SU-DHL-6 (cell line): ENCODE results near the gene TLK1.

Experiments used
- H2AFZ ChIP-seq: fragments of 200-600 bp; sonication (generic); 2 replicates; pipeline ENCODE4 v1.6.1; 2014; ENCODE audit warnings: low read depth, mild to moderate bottlenecking, moderate library complexity, mixed read lengths, antibody characterized with exemption, low read length; ENCODE audit not compliant: severe bottlenecking
- H3F3A ChIP-seq: fragments of 200-600 bp; shearing (Covaris generic); 2 replicates; pipeline ENCODE4 v1.6.0; 2016; ENCODE audit warnings: antibody characterized with exemption, mild to moderate bottlenecking; ENCODE audit not compliant: insufficient read depth
- H3K27ac ChIP-seq: fragments of 200-600 bp; sonication (generic); 2 replicates; pipeline ENCODE4 v1.5.1; 2016; ENCODE audit warnings: low read depth, mild to moderate bottlenecking, low read length, moderate library complexity, mixed read lengths
- H3K27me3 ChIP-seq: fragments of 200-600 bp; sonication (generic), shearing (Covaris generic); 2 replicates; pipeline ENCODE4 v1.6.0; 2014; ENCODE audit warnings: mild to moderate bottlenecking, low read length
- H3K36me3 ChIP-seq: fragments of 200-600 bp; sonication (generic); 2 replicates; pipeline ENCODE4 v1.6.1; 2014; ENCODE audit warnings: mild to moderate bottlenecking, low read length, mixed read lengths
- H3K4me2 ChIP-seq: fragments of 300-600, 200-600 bp; shearing (Covaris generic), sonication (generic); 2 replicates; pipeline ENCODE4 v1.6.0; 2014; ENCODE audit warnings: low read length, low read depth, mild to moderate bottlenecking; ENCODE audit not compliant: poor library complexity, severe bottlenecking
- H3K4me3 ChIP-seq: fragments of 200-600 bp; sonication (generic); 2 replicates; pipeline ENCODE4 v1.5.1; 2014; ENCODE audit warnings: antibody characterized with exemption, low read length, mild to moderate bottlenecking, mixed read lengths; ENCODE audit not compliant: insufficient read depth, poor library complexity, severe bottlenecking
- H3K79me2 ChIP-seq: fragments of 200-600 bp; sonication (generic); 2 replicates; pipeline ENCODE4 v1.6.1; 2014; ENCODE audit warnings: mild to moderate bottlenecking, low read length, moderate library complexity; ENCODE audit not compliant: insufficient read depth
- H3K9ac ChIP-seq: fragments of 200-600 bp; sonication (generic); 2 replicates; pipeline ENCODE4 v1.7.0; 2014; ENCODE audit warnings: mild to moderate bottlenecking, low read length
- H3K9me2 ChIP-seq: fragments of 200-600 bp; sonication (generic); replicated peaks from 2 replicates; pipeline ENCODE4 v1.6.1; 2014; ENCODE audit warnings: low read length; ENCODE audit not compliant: insufficient read depth
- H3K9me3 ChIP-seq: fragments of 200-600 bp; sonication (generic); 2 replicates; pipeline ENCODE4 v1.6.1; 2014; ENCODE audit warnings: low read length, mixed read lengths; ENCODE audit not compliant: insufficient read depth
- H4K20me1 ChIP-seq: fragments of 200-600 bp; sonication (generic); 2 replicates; pipeline ENCODE4 v1.6.1; 2014; ENCODE audit warnings: low read depth, mild to moderate bottlenecking, antibody characterized with exemption, low read length, moderate library complexity, mixed read lengths
- EZH2phosphoT487 ChIP-seq: fragments of 200-600 bp; sonication (generic), shearing (Covaris generic); conservative IDR thresholded peaks from 2 replicates; pipeline ENCODE4 v1.6.1; 2018; ENCODE audit warnings: mild to moderate bottlenecking, antibody characterized with exemption, low read length, moderate library complexity, mixed read lengths
- TF ChIP-seq, protein P1 (sequence below): fragments of 200-600 bp; sonication (generic); IDR thresholded peaks from one replicate; pipeline ENCODE4 v1.5.1; 2017; ENCODE audit warnings: antibody characterized with exemption, mild to moderate bottlenecking, low read length, moderate library complexity; ENCODE audit not compliant: insufficient read depth, poor library complexity, severe bottlenecking

Gene TLK1

DNA sequence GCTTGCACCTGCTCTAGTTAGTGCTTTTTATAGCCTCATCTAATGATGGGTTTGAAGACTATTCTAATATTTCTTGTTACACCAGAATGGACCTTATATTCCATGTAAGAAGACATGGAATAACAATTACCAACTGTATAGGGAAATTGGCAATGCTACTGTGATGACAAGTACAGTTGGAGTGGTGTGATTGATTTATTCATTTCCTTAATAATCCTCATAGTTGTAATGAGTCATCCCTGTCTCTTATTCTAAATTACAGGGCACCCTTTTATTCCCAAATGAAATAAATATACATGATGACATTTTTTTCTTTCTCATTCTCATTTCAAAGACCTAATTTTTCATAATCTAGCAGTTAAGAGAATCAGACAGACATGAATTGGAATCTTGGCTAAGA lies 18.3 kb upstream of the TLK1 start:
- Histone ChIP-seq H4K20me1 (no peaks in the 10 kb centered on the region), H3K4me2 (no peak overlapping the region), H3K9ac (no peak overlapping the region), H3K9me3 (no peaks in the 10 kb centered on the region), H3K4me3 (no peak overlapping the region), H3K9me2 (no peaks in the 10 kb centered on the region), H3K27ac (no peak overlapping the region), H3F3A (no peaks in the 10 kb centered on the region), H3K79me2 (no peaks in the 10 kb centered on the region), H3K27me3 (no peaks in the 10 kb centered on the region), H3K36me3 (no peaks in the 10 kb centered on the region), H2AFZ (no peak overlapping the region)
- TF ChIP-seq, protein P1, sequence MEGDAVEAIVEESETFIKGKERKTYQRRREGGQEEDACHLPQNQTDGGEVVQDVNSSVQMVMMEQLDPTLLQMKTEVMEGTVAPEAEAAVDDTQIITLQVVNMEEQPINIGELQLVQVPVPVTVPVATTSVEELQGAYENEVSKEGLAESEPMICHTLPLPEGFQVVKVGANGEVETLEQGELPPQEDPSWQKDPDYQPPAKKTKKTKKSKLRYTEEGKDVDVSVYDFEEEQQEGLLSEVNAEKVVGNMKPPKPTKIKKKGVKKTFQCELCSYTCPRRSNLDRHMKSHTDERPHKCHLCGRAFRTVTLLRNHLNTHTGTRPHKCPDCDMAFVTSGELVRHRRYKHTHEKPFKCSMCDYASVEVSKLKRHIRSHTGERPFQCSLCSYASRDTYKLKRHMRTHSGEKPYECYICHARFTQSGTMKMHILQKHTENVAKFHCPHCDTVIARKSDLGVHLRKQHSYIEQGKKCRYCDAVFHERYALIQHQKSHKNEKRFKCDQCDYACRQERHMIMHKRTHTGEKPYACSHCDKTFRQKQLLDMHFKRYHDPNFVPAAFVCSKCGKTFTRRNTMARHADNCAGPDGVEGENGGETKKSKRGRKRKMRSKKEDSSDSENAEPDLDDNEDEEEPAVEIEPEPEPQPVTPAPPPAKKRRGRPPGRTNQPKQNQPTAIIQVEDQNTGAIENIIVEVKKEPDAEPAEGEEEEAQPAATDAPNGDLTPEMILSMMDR: no peak
- TF ChIP-seq EZH2phosphoT487: no peak

DNA sequence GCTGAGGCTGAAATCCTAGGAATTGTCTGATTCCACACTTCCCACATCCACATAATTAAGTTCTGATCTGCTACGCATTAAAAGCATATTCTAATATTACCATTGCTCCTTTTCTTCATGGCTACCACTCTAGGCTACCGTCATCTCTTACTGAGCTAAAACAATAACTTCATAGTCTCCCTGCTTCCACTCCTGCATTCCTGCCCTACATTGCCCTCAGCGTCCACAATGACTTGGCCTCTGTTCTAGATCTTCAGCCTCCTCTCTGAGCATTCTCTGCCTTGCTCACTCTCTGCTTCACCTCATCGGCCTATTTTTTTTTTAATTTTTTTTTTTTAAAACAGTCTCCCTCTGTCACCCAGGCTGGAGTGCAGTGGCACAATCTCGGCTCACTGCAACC lies 15.8 kb upstream of the TLK1 start:
- no peaks in the 10 kb centered on the region for H3F3A ChIP-seq
- no peak overlapping the region for H3K4me2 ChIP-seq
- no peaks in the 10 kb centered on the region for H3K36me3 ChIP-seq
- no peaks in the 10 kb centered on the region for H3K9me3 ChIP-seq
- no peaks in the 10 kb centered on the region for H4K20me1 ChIP-seq
- no peaks in the 10 kb centered on the region for H3K27me3 ChIP-seq
- H3K79me2 ChIP-seq: no peaks in the 10 kb centered on the region
- no peak overlapping the region for H2AFZ ChIP-seq
- H3K9ac ChIP-seq: no peak overlapping the region
- no peaks in the 10 kb centered on the region for H3K9me2 ChIP-seq
- H3K4me3 ChIP-seq: no peak overlapping the region
- no peak for TF ChIP-seq EZH2phosphoT487
- TF ChIP-seq, protein P1: no peak
- H3K27ac ChIP-seq: no peak overlapping the region

DNA sequence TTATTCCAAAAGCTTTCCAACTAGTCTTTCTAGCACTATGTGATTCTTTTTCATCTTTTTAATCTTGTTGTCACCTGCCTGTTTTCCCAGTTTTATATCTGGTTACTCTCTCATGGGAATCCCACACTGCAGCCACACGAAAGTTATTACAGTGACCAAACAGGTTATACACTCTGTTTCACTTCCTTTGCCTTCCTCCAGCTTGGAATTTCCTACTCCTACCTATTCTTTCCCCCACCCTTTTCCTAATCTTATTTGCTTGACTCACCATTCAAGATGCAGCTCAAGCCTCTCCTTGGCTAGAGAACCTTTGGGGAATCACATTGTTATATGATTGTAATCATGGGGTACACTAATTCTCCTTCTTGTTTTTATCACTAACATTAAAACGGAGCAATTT lies 13.4 kb upstream of the TLK1 start:
- no peaks in the 10 kb centered on the region for H4K20me1 ChIP-seq
- no peaks in the 10 kb centered on the region for H3K9me3 ChIP-seq
- H3K4me2 ChIP-seq: no peak overlapping the region
- no peak overlapping the region for H3K27ac ChIP-seq
- no peaks in the 10 kb centered on the region for H3F3A ChIP-seq
- no peaks in the 10 kb centered on the region for H3K79me2 ChIP-seq
- H2AFZ ChIP-seq: no peak overlapping the region
- H3K27me3 ChIP-seq: no peaks in the 10 kb centered on the region
- no peak overlapping the region for H3K9ac ChIP-seq
- no peaks in the 10 kb centered on the region for H3K36me3 ChIP-seq
- H3K9me2 ChIP-seq: no peaks in the 10 kb centered on the region
- H3K4me3 ChIP-seq: no peak overlapping the region
- TF ChIP-seq, protein P1: no peak
- no peak for TF ChIP-seq EZH2phosphoT487

DNA sequence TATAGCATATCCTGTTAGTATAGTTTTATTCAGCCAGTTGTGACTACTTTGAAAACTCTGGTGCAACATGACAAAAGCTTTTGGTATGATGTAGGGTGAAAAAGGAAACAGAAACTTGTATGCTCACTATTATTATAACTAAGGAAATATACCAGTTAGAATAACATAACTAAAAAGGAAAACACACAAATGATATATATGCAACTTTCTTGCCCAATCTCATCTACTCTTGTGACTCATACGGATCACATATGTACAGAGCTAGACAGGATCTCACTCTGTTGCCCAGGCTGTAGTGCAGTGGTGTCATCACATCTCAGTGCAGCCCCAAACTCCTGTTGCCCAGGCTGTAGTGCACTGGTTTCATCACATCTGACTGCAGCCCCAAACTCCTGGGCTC lies 12.4 kb upstream of the TLK1 start:
- Histone ChIP-seq H3K36me3 (no peaks in the 10 kb centered on the region), H4K20me1 (no peaks in the 10 kb centered on the region), H2AFZ (no peak overlapping the region), H3K9me2 (no peaks in the 10 kb centered on the region), H3K9me3 (no peaks in the 10 kb centered on the region), H3K79me2 (no peaks in the 10 kb centered on the region), H3K4me2 (no peak overlapping the region), H3K27ac (no peak overlapping the region), H3F3A (no peaks in the 10 kb centered on the region), H3K27me3 (no peaks in the 10 kb centered on the region), H3K9ac (no peak overlapping the region), H3K4me3 (no peak overlapping the region)
- no peak for TF ChIP-seq EZH2phosphoT487
- TF ChIP-seq, protein P1: no peak
